Neural cell (in vitro differentiated cells): ENCODE data around the gene NFE2L1. TPM values are rescaled to one million over a fixed set of nuclear protein-coding genes. Genes with fewer than 3 reads are reported as not detected.

Experiments
- H2AFZ ChIP-seq: fragments of 200-600, 300-800 bp; sonication (generic), shearing (Covaris generic); 2 replicates; pipeline ENCODE4 v1.6.0; 2014; ENCODE audit warnings: low read depth, mild to moderate bottlenecking, antibody characterized with exemption, low read length, moderate library complexity
- H3F3A ChIP-seq: fragments of 200-600 bp; shearing (Covaris generic); 2 replicates; pipeline ENCODE4 v1.6.1; 2016; ENCODE audit warnings: mild to moderate bottlenecking, moderate library complexity, mixed read lengths, antibody characterized with exemption, low read length; ENCODE audit not compliant: insufficient read depth, poor library complexity, severe bottlenecking
- H3K27ac ChIP-seq: fragments of 200-600, 300-800 bp; sonication (generic), shearing (Covaris generic); 2 replicates; pipeline ENCODE4 v1.5.1; 2014; ENCODE audit warnings: mild to moderate bottlenecking, low read length, moderate library complexity
- H3K27me3 ChIP-seq: fragments of 300-800, 200-600 bp; sonication (generic), shearing (Covaris generic); 2 replicates; pipeline ENCODE4 v1.6.0; 2014; ENCODE audit warnings: mild to moderate bottlenecking, low read depth, low read length, moderate library complexity; ENCODE audit not compliant: insufficient read depth
- H3K36me3 ChIP-seq: fragments of 300-800, 200-600 bp; sonication (generic), shearing (Covaris generic); 2 replicates; pipeline ENCODE4 v1.5.1; 2014; ENCODE audit warnings: mild to moderate bottlenecking, antibody characterized with exemption, low read length, moderate library complexity; ENCODE audit not compliant: insufficient read depth
- H3K4me2 ChIP-seq: fragments of 300-800, 200-600 bp; sonication (generic), shearing (Covaris generic); 2 replicates; pipeline ENCODE4 v1.6.0; 2014; ENCODE audit warnings: mild to moderate bottlenecking, low read length
- H3K4me3 ChIP-seq: fragments of 300-800, 200-600 bp; sonication (generic), shearing (Covaris generic); 2 replicates; pipeline ENCODE4 v1.5.1; 2014; ENCODE audit warnings: mild to moderate bottlenecking, low read length, moderate library complexity
- H3K79me2 ChIP-seq: fragments of 200-600 bp; shearing (Covaris generic); replicated peaks from 2 replicates; pipeline ENCODE4 v1.6.0; 2014; ENCODE audit warnings: mild to moderate bottlenecking, low read length, moderate library complexity; ENCODE audit not compliant: insufficient read depth
- H3K9ac ChIP-seq: fragments of 300-800, 200-600 bp; sonication (generic), shearing (Covaris generic); 2 replicates; pipeline ENCODE4 v1.6.1; 2016; ENCODE audit warnings: mild to moderate bottlenecking, low read length, mixed read lengths
- H3K9me2 ChIP-seq: fragments of 200-600 bp; shearing (Covaris generic); 2 replicates; pipeline ENCODE4 v1.6.1; 2016; ENCODE audit warnings: mild to moderate bottlenecking, low read length, mixed read lengths; ENCODE audit not compliant: insufficient read depth
- H3K9me3 ChIP-seq: fragments of 200-600, 300-800 bp; sonication (generic), shearing (Covaris generic); 2 replicates; pipeline ENCODE4 v1.6.1; 2016; ENCODE audit warnings: mild to moderate bottlenecking, mixed run types, low read length, moderate library complexity, mixed read lengths
- H4K20me1 ChIP-seq: fragments of 200-600 bp; shearing (Covaris generic); 2 replicates; pipeline ENCODE4 v1.6.1; 2016; ENCODE audit warnings: mild to moderate bottlenecking, mixed run types; ENCODE audit not compliant: insufficient read depth
- CTCF ChIP-seq: fragments of 450-650 bp; IDR thresholded peaks from 2 replicates; pipeline ENCODE4 v1.5.1; 2014; ENCODE audit warnings: antibody characterized with exemption, mild to moderate bottlenecking, moderate library complexity; ENCODE audit not compliant: poor library complexity, severe bottlenecking
- EP300 ChIP-seq: fragments of 450-650 bp; conservative IDR thresholded peaks from 2 replicates; pipeline ENCODE4 v1.6.1; 2014; ENCODE audit warnings: antibody characterized with exemption, mild to moderate bottlenecking, moderate library complexity; ENCODE audit not compliant: poor library complexity, severe bottlenecking
- EZH2 ChIP-seq: fragments of 200-600, 300-800 bp; shearing (Covaris generic), sonication (generic); IDR thresholded peaks from 2 replicates; pipeline ENCODE4 v1.6.1; 2014; ENCODE audit warnings: antibody characterized with exemption, low read length, borderline replicate concordance, mild to moderate bottlenecking; ENCODE audit not compliant: insufficient read depth, poor library complexity, severe bottlenecking
- MXI1 ChIP-seq: fragments of 450-650 bp; conservative IDR thresholded peaks from 2 replicates; pipeline ENCODE4 v1.6.1; 2014; ENCODE audit warnings: antibody characterized with exemption, mild to moderate bottlenecking; ENCODE audit not compliant: poor library complexity, severe bottlenecking
- POLR2AphosphoS5 ChIP-seq: IDR thresholded peaks from 2 replicates; pipeline ENCODE4 v1.6.1; 2012
- RAD21 ChIP-seq: fragments of 450-650 bp; conservative IDR thresholded peaks from 2 replicates; pipeline ENCODE4 v1.6.1; 2014; ENCODE audit warnings: antibody characterized with exemption, mild to moderate bottlenecking, moderate library complexity
- REST ChIP-seq: IDR thresholded peaks from 2 replicates; pipeline ENCODE4 v1.6.1; 2012; ENCODE audit warnings: borderline replicate concordance
- SMC3 ChIP-seq: fragments of 450-650 bp; conservative IDR thresholded peaks from 2 replicates; pipeline ENCODE4 v1.6.1; 2014; ENCODE audit warnings: antibody characterized with exemption, mild to moderate bottlenecking, moderate library complexity; ENCODE audit not compliant: poor library complexity
- TAF1 ChIP-seq: IDR thresholded peaks from 2 replicates; pipeline ENCODE4 v1.6.1; 2012; ENCODE audit warnings: low read depth
- polyA plus RNA-seq: library from polyadenylated mRNA; depleted of rRNA; stranded (reverse); fragments of >200 nt; gene quantifications from 2 replicates; pipeline ENCODE4 v1.2.3, GENCODE V29; 2014

NFE2L1 gene
- polyA plus RNA-seq, 1 donor from 2014 or later, result 48.4 TPM

- TF ChIP-seq EP300 (no peak), POLR2AphosphoS5 (no peak), EZH2 (no peak), REST (no peak), RAD21 (no peak), CTCF (no peak), MXI1 (no peak), SMC3 (no peak), TAF1 (no peak)
- Histone ChIP-seq H4K20me1 (no peaks in the 10 kb centered on the region), H3K79me2 (no peaks in the 10 kb centered on the region), H3K9me2 (no peaks in the 10 kb centered on the region), H3F3A (no peaks in the 10 kb centered on the region), H3K27ac (no peak overlapping the region), H3K36me3 (no peaks in the 10 kb centered on the region), H3K9me3 (no peaks in the 10 kb centered on the region), H3K4me2 (no peak overlapping the region), H3K27me3 (no peaks in the 10 kb centered on the region), H2AFZ (no peak overlapping the region), H3K4me3 (no peak overlapping the region), H3K9ac (no peak overlapping the region)
Observed at GRCh38 chr17:48010193-48010592, 38.0 kb upstream of the NFE2L1 start.

- Histone ChIP-seq H3K27ac (peak overlapping the region; percentile 96), H3K36me3 (no peaks in the 10 kb centered on the region), H3K27me3 (no peaks in the 10 kb centered on the region), H3K79me2 (no peaks in the 10 kb centered on the region), H3K4me2 (peak overlapping the region; percentile 98), H3K9me2 (no peaks in the 10 kb centered on the region), H3K9ac (peak overlapping the region; percentile 75), H2AFZ (peak overlapping the region; percentile 46), H3K4me3 (peak overlapping the region; percentile 64), H3F3A (no peaks in the 10 kb centered on the region), H4K20me1 (no peaks in the 10 kb centered on the region), H3K9me3 (no peaks in the 10 kb centered on the region)
- TF ChIP-seq EP300 (peak; percentile 49), MXI1 (no peak), POLR2AphosphoS5 (no peak), EZH2 (no peak), REST (no peak), TAF1 (no peak), CTCF (peak; percentile 60), SMC3 (no peak), RAD21 (peak; percentile 20)
Observed at GRCh38 chr17:48011405-48012150, 36.6 kb upstream of the NFE2L1 start.
